DLD1 (cell line): ENCODE results near the gene ZNF774.
"Not testable (repeated sequence)": the region's sequence is repeated elsewhere in the genome, so short reads cannot be mapped to it uniquely, and the experiment has no call there.

Source experiments
- in situ Hi-C: cut with HindIII; loops from 2 replicates; pipeline ENCODE4 v1.10.0; 2017; ENCODE audit warnings: low sequenced_read_pairs

The ZNF774 gene

GRCh38 chr15:90344662-90345061, 7.4 kb upstream of the ZNF774 start:
- in situ Hi-C loops = no loop called here

GRCh38 chr15:90345857-90346256, 6.2 kb upstream of the ZNF774 start:
- in situ Hi-C loops = no loop called here

GRCh38 chr15:90347431-90348065, 4.5 kb upstream of the ZNF774 start:
- in situ Hi-C loops = not testable (repeated sequence)

GRCh38 chr15:90348456-90348855, 3.6 kb upstream of the ZNF774 start:
- in situ Hi-C loops = no loop called here

GRCh38 chr15:90349072-90349471, 3.0 kb upstream of the ZNF774 start:
- in situ Hi-C loops = no loop called here

GRCh38 chr15:90349821-90350220, 2.3 kb upstream of the ZNF774 start:
- in situ Hi-C loops = no loop called here

GRCh38 chr15:90351479-90352106, 491 bp upstream of the ZNF774 start:
- in situ Hi-C loops = no loop called here

GRCh38 chr15:90354986-90355385, 2.9 kb downstream of the ZNF774 start:
- in situ Hi-C loops = no loop called here

- in situ Hi-C loops = no loop called here
These were observed 6.3 kb downstream of the ZNF774 start for GRCh38 chr15:90358124-90359033.

- in situ Hi-C loops = no loop called here
These were observed 8.7 kb downstream of the ZNF774 start for GRCh38 chr15:90360746-90361145.

- in situ Hi-C loops = no loop called here
These were observed 10.8 kb downstream of the ZNF774 start for GRCh38 chr15:90362936-90363212.

GRCh38 chr15:90364251-90364650, 12.2 kb downstream of the ZNF774 start:
- in situ Hi-C loops = no loop called here

GRCh38 chr15:90365414-90366055, 13.5 kb downstream of the ZNF774 start:
- in situ Hi-C loops = no loop called here

- in situ Hi-C loops = no loop called here
These were observed 15.5 kb downstream of the ZNF774 start for GRCh38 chr15:90367576-90367975.

- in situ Hi-C loops = loop anchor here (10.0 kb wide), 1 partner anchor 60 kb away; no protein-coding TSS in a partner anchor
These were observed 23.0 kb downstream of the ZNF774 start for GRCh38 chr15:90375071-90375470.

- in situ Hi-C loops = loop anchor here (10.0 kb wide), 1 partner anchor 58 kb away; no protein-coding TSS in a partner anchor
These were observed 24.7 kb downstream of the ZNF774 start for GRCh38 chr15:90376789-90377188.

GRCh38 chr15:90379263-90379662, 27.2 kb downstream of the ZNF774 start:
- in situ Hi-C loops = loop anchor here (10.0 kb wide), 1 partner anchor 56 kb away; no protein-coding TSS in a partner anchor

- in situ Hi-C loops = no loop called here
These were observed 29.4 kb downstream of the ZNF774 start for GRCh38 chr15:90381515-90381914.

- in situ Hi-C loops = no loop called here
These were observed 30.2 kb downstream of the ZNF774 start for GRCh38 chr15:90382320-90382719.

GRCh38 chr15:90386221-90386620, 34.1 kb downstream of the ZNF774 start:
- in situ Hi-C loops = no loop called here
